BLaER1 (cell line): ENCODE measurements around the gene C4orf54.
A peak's percentile ranks its signal among the peaks of the same experiment; 100 is the strongest.

Experiments used
- H3K27ac ChIP-seq: shearing (Covaris generic); formaldehyde crosslinking; 2 replicates; pipeline ENCODE4 v1.8.1; 2022
- H3K27me3 ChIP-seq: shearing (Covaris generic); formaldehyde crosslinking; 2 replicates; pipeline ENCODE4 v1.8.1; 2022
- H3K36me3 ChIP-seq: shearing (Covaris generic); formaldehyde crosslinking; 2 replicates; pipeline ENCODE4 v1.8.1; 2022
- H3K4me1 ChIP-seq: shearing (Covaris generic); formaldehyde crosslinking; 2 replicates; pipeline ENCODE4 v1.8.1; 2022
- H3K4me2 ChIP-seq: shearing (Covaris generic); formaldehyde crosslinking; 2 replicates; pipeline ENCODE4 v1.8.1; 2022
- H3K4me3 ChIP-seq: shearing (Covaris generic); formaldehyde crosslinking; 2 replicates; pipeline ENCODE4 v1.8.1; 2022
- H3K9ac ChIP-seq: shearing (Covaris generic); formaldehyde crosslinking; 2 replicates; pipeline ENCODE4 v1.8.1; 2022
- H3K9me3 ChIP-seq: shearing (Covaris generic); formaldehyde crosslinking; 2 replicates; pipeline ENCODE4 v1.8.1; 2022
- H4K20me1 ChIP-seq: shearing (Covaris generic); formaldehyde crosslinking; 2 replicates; pipeline ENCODE4 v1.8.1; 2022
- Cebpa-rat ChIP-seq: shearing (Covaris generic); IDR thresholded peaks from 2 replicates; pipeline ENCODE4 v1.8.1; 2022

C4orf54 gene

GRCh38 chr4:99629962-99630554 lies 27.6 kb downstream of the C4orf54 start:
- no peaks in the 10 kb centered on the region for H3K36me3 ChIP-seq
- no peak overlapping the region for H3K4me3 ChIP-seq
- no peaks in the 10 kb centered on the region for H3K9me3 ChIP-seq
- H3K9ac ChIP-seq, result no peak overlapping the region
- peaks cover 10% of the 10 kb centered on the region for H3K4me1 ChIP-seq
- no peaks in the 10 kb centered on the region for H4K20me1 ChIP-seq
- 0 out of 2 replicates have a peak overlapping the region, but pooled peaks have one; percentile 4 for H3K4me2 ChIP-seq
- no peaks in the 10 kb centered on the region for H3K27me3 ChIP-seq
- TF ChIP-seq Cebpa-rat, result no peak
- no peak overlapping the region for H3K27ac ChIP-seq

GRCh38 chr4:99628040-99628439 lies 29.6 kb downstream of the C4orf54 start:
- H3K27me3 ChIP-seq, result no peaks in the 10 kb centered on the region
- H3K9me3 ChIP-seq, result no peaks in the 10 kb centered on the region
- H4K20me1 ChIP-seq, result no peaks in the 10 kb centered on the region
- H3K9ac ChIP-seq, result no peak overlapping the region
- no peaks in the 10 kb centered on the region for H3K36me3 ChIP-seq
- H3K4me2 ChIP-seq, result no peak overlapping the region
- no peak overlapping the region for H3K4me3 ChIP-seq
- H3K27ac ChIP-seq, result no peak overlapping the region
- TF ChIP-seq Cebpa-rat, result no peak
- peaks cover 5% of the 10 kb centered on the region; the same call in 1 of the 2 replicates for H3K4me1 ChIP-seq

GRCh38 chr4:99625369-99625768 lies 32.3 kb downstream of the C4orf54 start:
- no peak for TF ChIP-seq Cebpa-rat
- Histone ChIP-seq H3K4me2 (no peak overlapping the region), H3K9ac (no peak overlapping the region), H3K9me3 (no peaks in the 10 kb centered on the region), H3K4me3 (no peak overlapping the region), H4K20me1 (no peaks in the 10 kb centered on the region), H3K27me3 (no peaks in the 10 kb centered on the region), H3K27ac (no peak overlapping the region), H3K36me3 (no peaks in the 10 kb centered on the region), H3K4me1 (peaks cover 5% of the 10 kb centered on the region; the same call in 1 of the 2 replicates)

GRCh38 chr4:99624141-99624719 lies 33.4 kb downstream of the C4orf54 start:
- H3K27me3 ChIP-seq, result no peaks in the 10 kb centered on the region
- H3K4me2 ChIP-seq, result no peak overlapping the region
- no peaks in the 10 kb centered on the region for H3K36me3 ChIP-seq
- no peak overlapping the region for H3K27ac ChIP-seq
- no peaks in the 10 kb centered on the region for H4K20me1 ChIP-seq
- no peak overlapping the region for H3K9ac ChIP-seq
- no peaks in the 10 kb centered on the region for H3K9me3 ChIP-seq
- no peak for TF ChIP-seq Cebpa-rat
- H3K4me3 ChIP-seq, result no peak overlapping the region
- no peaks in the 10 kb centered on the region for H3K4me1 ChIP-seq

- Histone ChIP-seq H3K9me3 (no peaks in the 10 kb centered on the region), H3K4me3 (no peak overlapping the region), H3K27ac (no peak overlapping the region), H3K27me3 (no peaks in the 10 kb centered on the region), H3K36me3 (no peaks in the 10 kb centered on the region), H3K9ac (no peak overlapping the region), H3K4me1 (no peaks in the 10 kb centered on the region), H3K4me2 (no peak overlapping the region), H4K20me1 (no peaks in the 10 kb centered on the region)
- no peak for TF ChIP-seq Cebpa-rat
These were observed 35.3 kb downstream of the C4orf54 start for GRCh38 chr4:99622341-99622740.

GRCh38 chr4:99617374-99617773 lies 40.3 kb downstream of the C4orf54 start:
- Histone ChIP-seq H3K4me2 (no peak overlapping the region), H4K20me1 (no peaks in the 10 kb centered on the region), H3K27me3 (no peaks in the 10 kb centered on the region), H3K27ac (no peak overlapping the region), H3K4me3 (no peak overlapping the region), H3K4me1 (no peaks in the 10 kb centered on the region), H3K9ac (no peak overlapping the region), H3K9me3 (no peaks in the 10 kb centered on the region), H3K36me3 (no peaks in the 10 kb centered on the region)
- TF ChIP-seq Cebpa-rat, result no peak

- Histone ChIP-seq H3K4me1 (no peaks in the 10 kb centered on the region), H4K20me1 (no peaks in the 10 kb centered on the region), H3K4me3 (no peak overlapping the region), H3K4me2 (no peak overlapping the region), H3K9ac (no peak overlapping the region), H3K9me3 (no peaks in the 10 kb centered on the region), H3K27me3 (no peaks in the 10 kb centered on the region), H3K36me3 (no peaks in the 10 kb centered on the region), H3K27ac (no peak overlapping the region)
- TF ChIP-seq Cebpa-rat, result no peak
These were observed 42.3 kb downstream of the C4orf54 start for GRCh38 chr4:99615170-99615820.

GRCh38 chr4:99614491-99614890 lies 43.1 kb downstream of the C4orf54 start:
- H4K20me1 ChIP-seq, result no peaks in the 10 kb centered on the region
- no peaks in the 10 kb centered on the region for H3K9me3 ChIP-seq
- no peaks in the 10 kb centered on the region for H3K36me3 ChIP-seq
- no peak overlapping the region for H3K4me2 ChIP-seq
- no peak overlapping the region for H3K4me3 ChIP-seq
- no peak overlapping the region for H3K27ac ChIP-seq
- H3K9ac ChIP-seq, result no peak overlapping the region
- no peak for TF ChIP-seq Cebpa-rat
- no peaks in the 10 kb centered on the region for H3K27me3 ChIP-seq
- H3K4me1 ChIP-seq, result no peaks in the 10 kb centered on the region

- Histone ChIP-seq H3K4me2 (no peak overlapping the region), H3K27ac (no peak overlapping the region), H3K9me3 (no peaks in the 10 kb centered on the region), H3K36me3 (no peaks in the 10 kb centered on the region), H3K27me3 (no peaks in the 10 kb centered on the region), H3K9ac (no peak overlapping the region), H3K4me1 (no peaks in the 10 kb centered on the region), H3K4me3 (no peak overlapping the region), H4K20me1 (no peaks in the 10 kb centered on the region)
- no peak for TF ChIP-seq Cebpa-rat
These were observed 44.9 kb downstream of the C4orf54 start for GRCh38 chr4:99612704-99613103.

- no peak overlapping the region for H3K4me3 ChIP-seq
- H3K36me3 ChIP-seq, result no peaks in the 10 kb centered on the region
- no peaks in the 10 kb centered on the region for H4K20me1 ChIP-seq
- H3K27me3 ChIP-seq, result no peaks in the 10 kb centered on the region
- H3K27ac ChIP-seq, result no peak overlapping the region
- H3K9ac ChIP-seq, result no peak overlapping the region
- TF ChIP-seq Cebpa-rat, result no peak
- H3K9me3 ChIP-seq, result no peaks in the 10 kb centered on the region
- no peak overlapping the region for H3K4me2 ChIP-seq
- H3K4me1 ChIP-seq, result no peaks in the 10 kb centered on the region
These were observed 45.3 kb downstream of the C4orf54 start for GRCh38 chr4:99612281-99612680.
